HG02981 (cell line): ENCODE results near the gene BPGM.
A peak's percentile ranks its signal among the peaks of the same experiment; 100 is the strongest.
"Not testable (repeated sequence)": the region's sequence is repeated elsewhere in the genome, so short reads cannot be mapped to it uniquely, and the experiment has no call there.

ENCODE experiments used
- ATAC-seq: cut with Tn5 transposase; IDR thresholded peaks from one replicate; pipeline ENCODE4 v1.9.1; 2021; ENCODE audit warnings: mild to moderate bottlenecking, moderate library complexity; ENCODE audit not compliant: unreplicated experiment

BPGM gene

DNA sequence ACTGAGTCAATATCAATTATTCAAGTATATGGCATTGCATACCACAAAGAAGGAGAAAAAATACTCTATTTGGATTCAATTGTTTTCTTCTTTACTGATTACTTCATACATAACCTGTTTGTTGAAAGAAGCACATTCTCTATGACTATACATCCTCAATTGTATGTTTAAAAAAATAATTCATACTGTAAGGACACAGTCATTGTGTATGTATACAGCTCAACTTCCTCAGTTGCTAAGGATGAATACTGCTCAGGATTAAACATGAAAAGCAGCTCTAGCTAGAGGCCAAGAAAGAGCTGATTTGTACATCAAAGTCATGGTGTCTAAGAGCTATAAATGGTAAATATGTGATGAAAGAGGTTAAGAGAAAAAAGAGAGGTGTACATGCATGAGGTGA, 15.8 kb upstream of the BPGM start:
- no peak for ATAC-seq

DNA sequence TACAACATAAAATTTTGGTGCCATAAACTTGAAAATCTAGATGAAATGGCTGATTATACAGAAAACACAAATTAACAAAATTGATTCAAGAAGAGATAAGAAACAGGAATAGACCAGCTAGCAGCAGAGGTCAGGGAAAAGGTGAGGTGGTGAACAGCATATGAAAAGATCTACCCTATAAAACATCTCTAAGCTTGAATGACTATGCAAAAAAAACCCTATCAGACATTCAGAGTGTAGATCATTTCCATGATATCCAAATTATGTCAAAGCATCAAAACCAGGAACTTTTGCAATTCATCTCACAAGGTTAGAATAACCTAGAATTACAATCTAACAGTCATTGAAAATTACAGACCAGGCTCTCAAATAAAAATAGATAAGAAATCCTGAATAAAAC, 14.6 kb upstream of the BPGM start:
- ATAC-seq: no peak

- ATAC-seq: peak; percentile 53
These were observed 13.6 kb upstream of the BPGM start for GRCh38 chr7:134632937-134633540.

- ATAC-seq: peak; percentile 87
These were observed 10.6 kb upstream of the BPGM start for GRCh38 chr7:134636008-134636449.

DNA sequence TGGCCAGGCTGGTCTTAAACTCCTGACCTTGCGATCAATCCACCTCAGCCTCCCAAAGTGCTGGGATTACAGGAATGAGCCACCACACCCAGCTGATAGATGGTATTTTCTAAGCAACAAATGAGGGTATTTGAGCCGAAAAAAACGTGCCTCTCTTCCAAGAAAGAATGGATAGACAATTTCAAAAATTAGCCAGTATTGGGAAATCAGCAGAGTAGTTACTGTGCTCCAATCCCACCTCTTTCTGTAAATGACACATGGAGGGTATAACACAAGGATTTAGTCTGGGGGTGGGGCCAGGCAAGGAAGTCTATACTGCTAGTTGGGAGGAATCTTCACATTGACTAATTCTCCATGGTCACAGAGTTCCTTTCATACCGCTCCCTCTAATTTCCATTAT, 9.2 kb upstream of the BPGM start:
- ATAC-seq: no peak

DNA sequence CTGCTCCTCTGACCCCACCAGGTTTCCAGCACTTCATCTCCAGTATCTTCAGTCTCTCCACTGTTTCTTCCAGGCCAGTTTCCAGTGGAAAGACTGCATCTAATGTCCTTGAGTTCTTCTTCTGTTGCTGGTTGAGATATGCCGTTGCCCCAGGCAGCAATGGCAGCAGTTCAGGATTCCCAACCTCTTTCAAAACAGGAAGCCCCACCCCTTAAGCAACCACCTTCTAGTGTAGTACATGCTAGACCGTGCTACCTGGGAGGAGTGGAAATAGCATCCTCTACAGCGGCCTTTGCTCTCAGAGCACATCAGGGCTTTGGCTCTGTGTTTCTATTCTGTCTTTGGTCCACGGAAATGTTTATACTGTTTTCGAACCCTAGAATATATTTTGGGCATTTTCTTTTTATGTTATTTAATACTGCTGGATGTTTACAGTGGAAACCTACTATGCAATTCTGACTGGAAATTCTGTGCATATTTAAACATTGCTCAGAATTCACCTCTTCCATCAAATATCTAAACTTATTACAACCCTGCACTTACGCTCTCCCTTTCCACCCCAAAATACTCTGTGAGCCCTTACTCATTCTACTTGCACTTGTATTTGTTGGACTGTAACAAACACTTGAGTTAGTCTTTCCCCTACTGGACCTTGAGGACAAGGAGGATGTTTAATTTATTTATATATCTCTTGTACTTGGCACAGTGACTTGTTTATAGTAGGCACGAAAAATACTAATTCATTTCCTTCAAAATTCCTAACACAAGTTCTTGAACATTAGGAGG, 8.5 kb upstream of the BPGM start:
- no peak for ATAC-seq

GRCh38 chr7:134639061-134639460, 7.6 kb upstream of the BPGM start:
- no peak for ATAC-seq

- no peak for ATAC-seq
These were observed 6.9 kb upstream of the BPGM start for GRCh38 chr7:134639683-134640279.

- ATAC-seq: no peak
These were observed 5.6 kb upstream of the BPGM start for GRCh38 chr7:134640842-134641715.

- not testable (repeated sequence) for ATAC-seq
These were observed 4.7 kb upstream of the BPGM start for GRCh38 chr7:134641981-134642380.

- no peak for ATAC-seq
These were observed 3.5 kb upstream of the BPGM start for GRCh38 chr7:134643131-134643530.

DNA sequence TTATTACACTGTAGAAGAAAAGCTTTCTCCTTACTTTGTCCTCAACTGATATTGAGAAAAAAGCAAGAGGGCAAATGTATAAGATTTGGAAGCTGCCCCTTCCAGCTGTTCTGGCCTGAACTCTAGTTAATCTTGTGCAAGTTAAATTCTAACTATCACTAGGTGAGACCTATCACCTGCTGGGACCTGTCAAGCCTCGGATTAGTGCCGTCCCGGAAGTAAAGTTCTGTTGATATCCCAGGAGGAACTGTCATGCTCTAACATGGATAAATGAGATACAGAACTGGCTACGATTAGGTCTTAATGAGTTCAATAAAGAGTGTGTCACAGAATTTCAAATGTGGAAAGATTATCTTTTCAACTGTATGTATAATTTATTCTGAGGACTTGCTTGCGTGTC, 1.2 kb upstream of the BPGM start:
- no peak for ATAC-seq

GRCh38 chr7:134645935-134646334, 718 bp upstream of the BPGM start:
- ATAC-seq: no peak

DNA sequence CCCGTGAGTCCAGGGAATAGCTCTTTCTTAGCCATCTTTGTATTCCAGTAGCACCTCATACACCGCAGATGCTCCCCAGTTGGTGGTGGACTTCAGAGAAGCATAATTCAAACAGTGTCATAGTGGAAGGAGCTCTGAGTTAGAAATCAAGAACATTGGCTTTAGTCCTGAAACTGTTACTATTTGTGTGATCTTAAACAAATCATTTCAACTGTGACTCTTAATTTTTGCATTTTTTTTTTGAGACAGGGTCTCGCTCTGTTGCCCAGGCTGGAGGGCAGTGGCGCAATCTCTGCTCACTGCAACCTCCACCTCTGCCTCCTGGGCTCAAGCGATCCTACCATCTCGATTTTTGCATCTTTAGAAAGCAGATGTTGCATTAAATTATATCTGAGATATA, 1.8 kb downstream of the BPGM start:
- no peak for ATAC-seq

GRCh38 chr7:134649226-134649775, 2.6 kb downstream of the BPGM start:
- no peak for ATAC-seq

- no peak for ATAC-seq
These were observed 5.3 kb downstream of the BPGM start for GRCh38 chr7:134651991-134652390.

DNA sequence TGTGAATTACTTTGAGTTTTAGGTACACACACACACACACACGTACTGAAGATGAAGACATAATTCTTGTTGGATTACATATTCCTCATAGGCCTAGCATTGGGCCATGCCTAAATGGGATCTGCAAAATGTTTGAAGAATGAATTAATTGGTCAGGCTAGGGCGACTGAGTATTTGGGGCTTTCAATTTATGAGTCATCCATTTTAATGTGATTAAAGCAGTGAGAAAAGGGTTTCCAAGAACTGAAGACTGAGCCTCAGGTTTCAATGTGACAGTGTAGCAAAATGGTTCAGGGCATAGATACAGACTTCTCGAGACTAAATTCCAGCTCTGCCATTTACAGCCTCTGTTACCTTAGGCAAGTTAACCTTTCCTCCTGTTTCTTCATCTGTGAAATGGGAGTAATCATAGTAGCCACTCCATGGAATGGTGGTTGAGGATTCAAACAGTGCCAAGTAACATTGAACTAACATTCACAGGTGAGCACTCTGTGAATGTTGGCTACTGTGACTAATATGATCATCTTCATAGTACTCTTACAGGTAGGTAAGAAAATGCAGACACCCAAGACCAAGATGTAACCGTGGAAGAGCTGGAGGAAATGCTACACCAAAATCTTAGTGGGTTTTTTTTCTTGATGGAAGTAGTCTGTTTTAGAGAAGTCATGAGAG, 7.6 kb downstream of the BPGM start:
- ATAC-seq: no peak

- ATAC-seq: no peak
These were observed 10.9 kb downstream of the BPGM start for GRCh38 chr7:134657526-134657925.

GRCh38 chr7:134660242-134660785, 13.7 kb downstream of the BPGM start:
- ATAC-seq: no peak

GRCh38 chr7:134660961-134661376, 14.3 kb downstream of the BPGM start:
- ATAC-seq: no peak
